ENCODE data around the gene SPRY2. TPM values are rescaled to one million over a fixed set of nuclear protein-coding genes. Genes with fewer than 3 reads are reported as not detected.

Gene SPRY2
- total RNA-seq, 1 donor from 2014 or later: 20.9 TPM

- H3K36me3 ChIP-seq (ENCODE audit: control insufficient read depth, insufficient read depth, low read length): peaks cover 2% of the 10 kb centered on the region
- no peaks in the 10 kb centered on the region for H3K27me3 ChIP-seq (ENCODE audit: control insufficient read depth, insufficient read depth, low read length)
- DNase-seq (ENCODE audit: low read depth): no peak
- TF ChIP-seq CTCF (IDR thresholded peaks at IDR 0.05; ENCODE audit: insufficient read depth, low read length, poor library complexity, severe bottlenecking): no peak
- peak overlapping the region; percentile 85 for H3K4me3 ChIP-seq (ENCODE audit: low read depth, low read length)
These were observed 845 bp downstream of the SPRY2 start for GRCh38 chr13:80339912-80340650.

- DNase-seq (ENCODE audit: low read depth): no peak
- TF ChIP-seq CTCF (IDR thresholded peaks at IDR 0.05; ENCODE audit: insufficient read depth, low read length, poor library complexity, severe bottlenecking): no peak
- Histone ChIP-seq H3K4me3 (ENCODE audit: low read depth, low read length) (peak overlapping the region; percentile 85), H3K27me3 (ENCODE audit: control insufficient read depth, insufficient read depth, low read length) (no peaks in the 10 kb centered on the region), H3K36me3 (ENCODE audit: control insufficient read depth, insufficient read depth, low read length) (peaks cover 2% of the 10 kb centered on the region)
These were observed 1.4 kb downstream of the SPRY2 start for GRCh38 chr13:80339563-80339911.

GRCh38 chr13:80338781-80339562 lies 2.0 kb downstream of the SPRY2 start:
- no peak for TF ChIP-seq CTCF (IDR thresholded peaks at IDR 0.05; ENCODE audit: insufficient read depth, low read length, poor library complexity, severe bottlenecking)

GRCh38 chr13:80337288-80338081 lies 3.4 kb downstream of the SPRY2 start:
- H3K36me3 ChIP-seq (ENCODE audit: control insufficient read depth, insufficient read depth, low read length): peaks cover 2% of the 10 kb centered on the region
- no peak for TF ChIP-seq CTCF (IDR thresholded peaks at IDR 0.05; ENCODE audit: insufficient read depth, low read length, poor library complexity, severe bottlenecking)
- no peaks in the 10 kb centered on the region for H3K27me3 ChIP-seq (ENCODE audit: control insufficient read depth, insufficient read depth, low read length)
- DNase-seq (ENCODE audit: low read depth): no peak
- H3K4me3 ChIP-seq (ENCODE audit: low read depth, low read length): peak overlapping the region; percentile 85

More at GRCh38 chr13:80338781-80339562, 2.0 kb downstream of the SPRY2 start:
- Histone ChIP-seq H3K36me3 (ENCODE audit: control insufficient read depth, insufficient read depth, low read length) (peaks cover 2% of the 10 kb centered on the region), H3K4me3 (ENCODE audit: low read depth, low read length) (peak overlapping the region; percentile 85), H3K27me3 (ENCODE audit: control insufficient read depth, insufficient read depth, low read length) (no peaks in the 10 kb centered on the region)
- no peak for DNase-seq (ENCODE audit: low read depth)

GRCh38 chr13:80336776-80337287 lies 4.1 kb downstream of the SPRY2 start:
- Histone ChIP-seq H3K36me3 (ENCODE audit: control insufficient read depth, insufficient read depth, low read length) (peaks cover 2% of the 10 kb centered on the region), H3K27me3 (ENCODE audit: control insufficient read depth, insufficient read depth, low read length) (no peaks in the 10 kb centered on the region), H3K4me3 (ENCODE audit: low read depth, low read length) (peak overlapping the region; percentile 85)
- DNase-seq (ENCODE audit: low read depth): no peak
- no peak for TF ChIP-seq CTCF (IDR thresholded peaks at IDR 0.05; ENCODE audit: insufficient read depth, low read length, poor library complexity, severe bottlenecking)
